PC-3 (cell line): ENCODE measurements around the gene JAM2.
A peak's percentile ranks its signal among the peaks of the same experiment; 100 is the strongest.

Experiments used
- CTCF ChIP-seq: fragments of 300-600 bp; sonication (generic); conservative IDR thresholded peaks from 2 replicates; pipeline ENCODE4 v1.5.1; 2017; ENCODE audit warnings: antibody characterized with exemption, low read depth, mild to moderate bottlenecking, low read length
- EZH2 ChIP-seq: fragments of 300-600 bp; sonication (generic); IDR thresholded peaks from one replicate; pipeline ENCODE4 v1.6.1; 2017; ENCODE audit warnings: antibody characterized with exemption, mild to moderate bottlenecking, low read length; ENCODE audit not compliant: unreplicated experiment
- EZH2phosphoT487 ChIP-seq: fragments of 300-600 bp; sonication (generic); IDR thresholded peaks from 2 replicates; pipeline ENCODE4 v1.6.1; 2018; ENCODE audit warnings: mild to moderate bottlenecking, antibody characterized with exemption, low read length, borderline replicate concordance

- peak; percentile 96 for TF ChIP-seq CTCF
- TF ChIP-seq EZH2: no peak
- TF ChIP-seq EZH2phosphoT487: no peak
Observed at GRCh38 chr21:25608044-25608737, 30.9 kb upstream of the JAM2 start.
